ENCODE data around the gene FXYD6.
A peak's percentile ranks its signal among the peaks of the same experiment; 100 is the strongest.

FXYD6 gene

GRCh38 chr11:117808784-117809183, 67.7 kb downstream of the FXYD6 start:
- Histone ChIP-seq H3K27me3 (ENCODE audit: insufficient read depth, low read depth) (no peaks in the 10 kb centered on the region), H3K4me2 (no peak overlapping the region), H3K4me1 (ENCODE audit: low read depth, poor library complexity, severe bottlenecking) (peaks cover 12% of the 10 kb centered on the region), H3K27ac (no peak overlapping the region), H4K20me1 (ENCODE audit: insufficient read depth) (no peaks in the 10 kb centered on the region), H3K9ac (no peak overlapping the region), H3K4me3 (IDR thresholded peaks at IDR 0.05; ENCODE audit: insufficient read depth, low read depth, low read length) (no peak overlapping the region), H3K36me3 (ENCODE audit: insufficient read depth) (no peaks in the 10 kb centered on the region), H2AFZ (ENCODE audit: low read depth) (no peak overlapping the region), H3K79me2 (ENCODE audit: insufficient read depth, low read depth) (no peaks in the 10 kb centered on the region)
- no peak for TF ChIP-seq CTCF (conservative IDR thresholded peaks at IDR 0.05; ENCODE audit: low read depth, low read length)

- Histone ChIP-seq H3K27ac (no peak overlapping the region), H3K36me3 (ENCODE audit: insufficient read depth) (no peaks in the 10 kb centered on the region), H3K4me3 (IDR thresholded peaks at IDR 0.05; ENCODE audit: insufficient read depth, low read depth, low read length) (no peak overlapping the region), H3K27me3 (ENCODE audit: insufficient read depth, low read depth) (no peaks in the 10 kb centered on the region), H3K79me2 (ENCODE audit: insufficient read depth, low read depth) (no peaks in the 10 kb centered on the region), H3K9ac (no peak overlapping the region), H3K4me1 (ENCODE audit: low read depth, poor library complexity, severe bottlenecking) (peaks cover 12% of the 10 kb centered on the region), H2AFZ (ENCODE audit: low read depth) (no peak overlapping the region), H4K20me1 (ENCODE audit: insufficient read depth) (no peaks in the 10 kb centered on the region), H3K4me2 (no peak overlapping the region)
- TF ChIP-seq CTCF (conservative IDR thresholded peaks at IDR 0.05; ENCODE audit: low read depth, low read length) = peak; percentile 79
Observed at GRCh38 chr11:117807482-117808327, 68.8 kb downstream of the FXYD6 start.

GRCh38 chr11:117806846-117807245, 69.6 kb downstream of the FXYD6 start:
- Histone ChIP-seq H3K36me3 (ENCODE audit: insufficient read depth) (no peaks in the 10 kb centered on the region), H3K27me3 (ENCODE audit: insufficient read depth, low read depth) (no peaks in the 10 kb centered on the region), H4K20me1 (ENCODE audit: insufficient read depth) (no peaks in the 10 kb centered on the region), H3K4me1 (ENCODE audit: low read depth, poor library complexity, severe bottlenecking) (peaks cover 12% of the 10 kb centered on the region), H2AFZ (ENCODE audit: low read depth) (no peak overlapping the region), H3K4me3 (IDR thresholded peaks at IDR 0.05; ENCODE audit: insufficient read depth, low read depth, low read length) (no peak overlapping the region), H3K79me2 (ENCODE audit: insufficient read depth, low read depth) (no peaks in the 10 kb centered on the region), H3K27ac (no peak overlapping the region), H3K9ac (no peak overlapping the region), H3K4me2 (no peak overlapping the region)
- no peak for TF ChIP-seq CTCF (conservative IDR thresholded peaks at IDR 0.05; ENCODE audit: low read depth, low read length)

- H3K4me1 ChIP-seq (ENCODE audit: low read depth, poor library complexity, severe bottlenecking) = peaks cover 12% of the 10 kb centered on the region
- no peak overlapping the region for H3K4me2 ChIP-seq
- no peak for TF ChIP-seq CTCF (conservative IDR thresholded peaks at IDR 0.05; ENCODE audit: low read depth, low read length)
Observed at GRCh38 chr11:117805045-117805444, 71.4 kb downstream of the FXYD6 start.

More at GRCh38 chr11:117805045-117805444, 71.4 kb downstream of the FXYD6 start:
- Histone ChIP-seq H3K27me3 (ENCODE audit: insufficient read depth, low read depth) (no peaks in the 10 kb centered on the region), H3K27ac (no peak overlapping the region), H4K20me1 (ENCODE audit: insufficient read depth) (no peaks in the 10 kb centered on the region), H2AFZ (ENCODE audit: low read depth) (no peak overlapping the region), H3K9ac (no peak overlapping the region), H3K79me2 (ENCODE audit: insufficient read depth, low read depth) (no peaks in the 10 kb centered on the region), H3K36me3 (ENCODE audit: insufficient read depth) (no peaks in the 10 kb centered on the region), H3K4me3 (IDR thresholded peaks at IDR 0.05; ENCODE audit: insufficient read depth, low read depth, low read length) (no peak overlapping the region)

Measured in KMS-11 (cell line).